H1 (cell line): ENCODE results near the gene FNDC11. TPM values are rescaled to one million over a fixed set of nuclear protein-coding genes. Genes with fewer than 3 reads are reported as not detected.

ENCODE experiments used
- CTCF ChIA-PET: fragments of 300-600 bp; sonication (Branson Sonifier 250); formaldehyde crosslinking; loops from one replicate; lab custom pipeline; 2021; ENCODE audit not compliant: partially characterized antibody; lab: Charles Lee
- POLR2A ChIA-PET: fragments of 300-600 bp; sonication (Branson Sonifier 250); formaldehyde crosslinking; loops from one replicate; lab custom pipeline; 2021; ENCODE audit warnings: inconsistent platforms; ENCODE audit not compliant: partially characterized antibody; lab: Charles Lee
- DNase-seq, 2 experiments: peaks; one replicate each; pipeline versions ENCODE4 v3.0.0 to v3.0.0-alpha.2; 2010 to 2022; ENCODE audit warnings: low spot score in 2 of 2, low read depth in 1 of 2, mixed read lengths in 1 of 2
- FAIRE-seq: peaks from 2 replicates; lab custom pipeline; 2011; peaks lifted over from hg19 to GRCh38; lab: Jason Lieb, UNC
- H2AFZ ChIP-seq: 2 replicates; pipeline ENCODE4 v1.8.1; 2012; ENCODE audit warnings: low read length, inconsistent platforms
- H2AK5ac ChIP-seq: 2 replicates; pipeline ENCODE4 v1.6.1; 2013; ENCODE audit warnings: low read depth, low read length
- H2BK120ac ChIP-seq: replicated peaks from 2 replicates; pipeline ENCODE3; 2013; ENCODE audit warnings: low read depth, low read length, inconsistent platforms
- H2BK12ac ChIP-seq: 2 replicates; pipeline ENCODE4 v1.6.1; 2013; ENCODE audit warnings: low read depth, low read length
- H2BK15ac ChIP-seq: 2 replicates; pipeline ENCODE4 v1.6.1; 2013; ENCODE audit warnings: low read length
- H2BK20ac ChIP-seq: 2 replicates; pipeline ENCODE4 v1.6.1; 2013; ENCODE audit warnings: low read length
- H2BK5ac ChIP-seq: 2 replicates; pipeline ENCODE4 v1.6.1; 2013; ENCODE audit warnings: low read depth, low read length
- H3K14ac ChIP-seq: 2 replicates; pipeline ENCODE4 v1.6.1; 2013; ENCODE audit warnings: inconsistent platforms; ENCODE audit not compliant: insufficient read length
- H3K18ac ChIP-seq: 2 replicates; pipeline ENCODE4 v1.6.1; 2013; ENCODE audit warnings: low read length; ENCODE audit errors: extremely low read depth
- H3K23ac ChIP-seq: 2 replicates; pipeline ENCODE4 v1.6.1; 2013; ENCODE audit warnings: inconsistent platforms; ENCODE audit not compliant: insufficient read length
- H3K23me2 ChIP-seq: 2 replicates; pipeline ENCODE4 v1.6.1; 2013; ENCODE audit warnings: low read depth, low read length
- H3K27ac ChIP-seq: 2 replicates; pipeline ENCODE4 v1.6.1; 2011; ENCODE audit warnings: low read depth, low read length, inconsistent platforms
- H3K27me3 ChIP-seq, 4 experiments: replicated peaks in 1 of 4; 1 replicate in 1 of 4; 2 replicates in 3 of 4; pipeline versions ENCODE4 v1.6.1 to v1.8.1; 2011 to 2013; ENCODE audit warnings: low read length in 3 of 4, mild to moderate bottlenecking in 3 of 4, inconsistent platforms in 2 of 4, mixed read lengths in 2 of 4, moderate library complexity in 1 of 4; ENCODE audit not compliant: control insufficient read depth in 3 of 4, insufficient read depth in 3 of 4; ENCODE audit errors: extremely low read depth in 1 of 4
- H3K36me3 ChIP-seq, 4 experiments: 2 replicates each; pipeline versions ENCODE4 v1.6.1 to v1.8.1; 2011 to 2013; ENCODE audit warnings: mild to moderate bottlenecking in 4 of 4, low read length in 3 of 4, moderate library complexity in 2 of 4, control low read depth in 1 of 4, inconsistent platforms in 1 of 4; ENCODE audit not compliant: insufficient read depth in 4 of 4, control insufficient read depth in 2 of 4
- H3K4ac ChIP-seq: replicated peaks from 2 replicates; pipeline ENCODE3; 2013; ENCODE audit warnings: low read length, low read depth, mixed read lengths, inconsistent platforms; ENCODE audit not compliant: insufficient read length
- H3K4me1 ChIP-seq, 4 experiments: replicated peaks in 1 of 4; 1 replicate in 1 of 4; 2 replicates in 3 of 4; pipeline versions ENCODE4 v1.6.1 to v1.8.1; 2011 to 2013; ENCODE audit warnings: low read length in 3 of 4, inconsistent platforms in 2 of 4, mixed read lengths in 1 of 4; ENCODE audit not compliant: insufficient read depth in 4 of 4, control insufficient read depth in 3 of 4
- H3K4me2 ChIP-seq, 2 experiments: 2 replicates each; pipeline versions ENCODE4 v1.6.1 to v1.8.1; 2011 to 2013; ENCODE audit warnings: low read depth in 2 of 2, low read length in 2 of 2, control low read depth in 1 of 2, inconsistent platforms in 1 of 2, mild to moderate bottlenecking in 1 of 2; ENCODE audit not compliant: insufficient read depth in 1 of 2
- H3K4me3 ChIP-seq, 4 experiments: fragments of 200-600, 300-600 bp in 1 of 4; sonication (generic), shearing (Covaris generic), sonication (Bioruptor Twin) in 1 of 4; 2 replicates each; pipeline versions ENCODE4 v1.5.1 to v1.8.1; 2011 to 2016; ENCODE audit warnings: low read length in 4 of 4, low read depth in 3 of 4, control low read depth in 2 of 4, inconsistent platforms in 2 of 4, mild to moderate bottlenecking in 2 of 4, mixed read lengths in 1 of 4, moderate library complexity in 1 of 4; ENCODE audit not compliant: insufficient read depth in 2 of 4; ENCODE audit errors: extremely low read depth in 1 of 4
- H3K56ac ChIP-seq: replicated peaks from 2 replicates; pipeline ENCODE3; 2013; ENCODE audit warnings: low read depth, mild to moderate bottlenecking, mixed read lengths, low read length, inconsistent platforms; ENCODE audit not compliant: insufficient read length
- H3K79me1 ChIP-seq: 2 replicates; pipeline ENCODE4 v1.6.1; 2013; ENCODE audit warnings: low read depth, low read length, control low read depth
- H3K79me2 ChIP-seq, 2 experiments: 2 replicates each; pipeline versions ENCODE4 v1.6.1 to v1.8.1; 2012 to 2013; ENCODE audit warnings: low read length in 2 of 2, mild to moderate bottlenecking in 2 of 2, inconsistent platforms in 1 of 2; ENCODE audit not compliant: insufficient read depth in 2 of 2, control insufficient read depth in 1 of 2
- H3K9ac ChIP-seq, 4 experiments: replicated peaks in 1 of 4; 1 replicate in 1 of 4; 2 replicates in 3 of 4; pipeline versions ENCODE4 v1.6.1 to v1.8.1; 2011 to 2013; ENCODE audit warnings: low read depth in 3 of 4, low read length in 3 of 4, control low read depth in 2 of 4, mild to moderate bottlenecking in 2 of 4, moderate library complexity in 2 of 4, inconsistent platforms in 1 of 4; ENCODE audit errors: extremely low read depth in 1 of 4
- H3K9me3 ChIP-seq, 2 experiments: 2 replicates each; pipeline versions ENCODE4 v1.6.1 to v1.8.1; 2012 to 2013; ENCODE audit warnings: mild to moderate bottlenecking in 2 of 2, moderate library complexity in 2 of 2, control low read depth in 1 of 2, inconsistent platforms in 1 of 2, low read depth in 1 of 2, low read length in 1 of 2, mixed read lengths in 1 of 2; ENCODE audit not compliant: insufficient read depth in 2 of 2
- H4K20me1 ChIP-seq, 2 experiments: replicated peaks in 1 of 2; 2 replicates each; pipeline versions ENCODE3 to v1.8.1; 2011 to 2013; ENCODE audit warnings: inconsistent platforms in 2 of 2, low read length in 2 of 2, mild to moderate bottlenecking in 1 of 2; ENCODE audit not compliant: insufficient read depth in 2 of 2, control insufficient read depth in 1 of 2
- H4K5ac ChIP-seq: 2 replicates; pipeline ENCODE4 v1.6.1; 2013; ENCODE audit warnings: low read length, low read depth, mixed read lengths, inconsistent platforms; ENCODE audit not compliant: insufficient read length
- H4K8ac ChIP-seq: 2 replicates; pipeline ENCODE4 v1.8.0; 2013; ENCODE audit warnings: mild to moderate bottlenecking, moderate library complexity, low read length, inconsistent platforms; ENCODE audit not compliant: insufficient read depth; ENCODE audit errors: extremely low read depth
- H4K91ac ChIP-seq: replicated peaks from 2 replicates; pipeline ENCODE3; 2013; ENCODE audit warnings: low read length, mixed read lengths, inconsistent platforms; ENCODE audit not compliant: insufficient read length
- CREB1 ChIP-seq: IDR thresholded peaks from 2 replicates; pipeline ENCODE4 v1.6.1; 2012; ENCODE audit warnings: inconsistent platforms
- MAFK ChIP-seq: IDR thresholded peaks from 2 replicates; pipeline ENCODE4 v1.6.1; 2012; ENCODE audit warnings: low read depth, mild to moderate bottlenecking, improper control_type of control experiment, low read length
- RNF2 ChIP-seq: fragments of 200-900, 300-1000 bp; sonication (generic); IDR thresholded peaks from 2 replicates; pipeline ENCODE4 v1.7.1; 2016; ENCODE audit warnings: borderline replicate concordance, low read depth, mild to moderate bottlenecking, antibody characterized with exemption, low read length; ENCODE audit not compliant: poor library complexity, severe bottlenecking; ENCODE audit errors: missing control alignments
- WGBS, 2 experiments: shearing (Covaris generic) in 1 of 2; methylation state at CpG; one replicate each; pipeline versions ENCODE4 v1.1.6 to v1.1.7; 2013 to 2015; ENCODE audit warnings: low lambda C conversion rate in 2 of 2, mixed read lengths in 2 of 2, inconsistent platforms in 1 of 2, low coverage in 1 of 2, missing lambda C conversion rate in 1 of 2; ENCODE audit not compliant: insufficient replicate concordance in 2 of 2, insufficient coverage in 1 of 2, insufficient read length in 1 of 2; ENCODE audit errors: extremely low coverage in 1 of 2, missing lambda C conversion rate in 1 of 2; 5-methylcytosine and 5-hydroxymethylcytosine counted together
- polyA plus RNA-seq, 7 experiments: library from polyadenylated mRNA; depleted of rRNA in 3 of 7; stranded (reverse) in 5 of 7; unstranded in 2 of 7; fragments of >200 nt in 5 of 7; fragments of 200-250 nt in 2 of 7; gene quantifications; 1 replicate in 5 of 7; 2 replicates in 1 of 7; 4 replicates in 1 of 7; pipeline versions ENCODE4 v1.2.1 to v1.2.3, GENCODE V29; 2011 to 2013; ENCODE audit warnings: missing spikeins in 2 of 7, mixed read lengths in 2 of 7
- total RNA-seq: library from RNA; stranded (reverse); fragmentation: NEBNext Ultra II Directional; extraction: Animal tissue kit (Norgen Biotek cat#: 25700); gene quantifications from 2 replicates; pipeline ENCODE4 v1.2.1, GENCODE V29; 2021

Gene FNDC11
- total and polyA plus RNA-seq, 2 of the 8 experiments (the other 6 are each of a cell fraction or from before 2014, with no cell fraction given): 2.6 to 8.8 TPM

DNA sequence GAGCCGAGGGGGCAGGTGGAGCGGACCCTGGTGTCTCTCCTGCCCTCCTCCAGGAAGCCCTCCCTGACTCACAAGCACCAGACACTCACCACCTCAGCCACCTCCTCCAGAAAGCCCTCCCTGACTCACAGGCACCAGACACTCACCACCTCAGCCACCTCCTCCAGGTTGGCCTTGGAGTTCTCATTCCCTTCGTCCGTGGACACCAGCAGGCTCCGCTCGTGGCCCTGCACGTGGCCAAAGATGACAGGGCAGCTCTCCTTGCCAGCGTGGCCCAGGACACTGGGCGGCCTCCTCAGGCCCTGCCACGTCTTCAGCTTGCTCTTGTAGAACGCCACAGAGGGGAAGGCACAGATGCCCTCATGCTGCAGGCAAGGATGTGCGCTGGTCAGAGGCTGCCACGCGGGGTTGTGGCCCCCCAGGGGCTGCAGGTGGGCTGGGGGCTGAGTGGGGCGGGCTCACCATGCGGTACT lies 6.4 kb downstream of the FNDC11 start:
- ChIA-PET CTCF (interaction anchor here (0.6 to 1.2 kb wide), 4 partner anchors 14 to 21 kb away, joined by 3 to 4 read pairs (median 4); no protein-coding TSS in a partner anchor), POLR2A (interaction anchor here (1.2 to 1.7 kb wide), 3 partner anchors 10 to 39 kb away, joined by 3 to 5 read pairs (median 5); partner anchors contain the start of genes HELZ2 and PPDPF)
- Histone ChIP-seq H2AFZ (no peak overlapping the region), H3K23ac (no peak overlapping the region), H3K9me3 (no peaks in the 10 kb centered on the region), H3K4me2 (no peak overlapping the region), H3K27ac (no peak overlapping the region), H2AK5ac (no peak overlapping the region), H4K5ac (no peak overlapping the region), H4K8ac (0 out of 2 replicates have a peak overlapping the region, but pooled peaks have one; percentile 25), H3K4ac (no peak overlapping the region), H2BK120ac (no peak overlapping the region), H3K36me3 (no peaks in the 10 kb centered on the region; a peak in 4 of 8 replicates), H4K91ac (no peak overlapping the region), H3K27me3 (no peaks in the 10 kb centered on the region), H3K79me2 (no peaks in the 10 kb centered on the region), H3K18ac (no peak overlapping the region), H2BK20ac (no peak overlapping the region), H2BK12ac (no peak overlapping the region), H3K79me1 (no peaks in the 10 kb centered on the region), H3K14ac (no peak overlapping the region), H4K20me1 (peaks cover 0 to 1% of the 10 kb centered on the region in 2 experiments), H3K4me3 (no peak overlapping the region), H3K56ac (no peak overlapping the region), H3K4me1 (peaks cover 0 to 6% (median 1%) of the 10 kb centered on the region in 4 experiments; a peak in 3 of 7 replicates), H3K9ac (no peak overlapping the region; a peak in 1 of 7 replicates), H3K23me2 (no peaks in the 10 kb centered on the region), H2BK15ac (no peak overlapping the region), H2BK5ac (no peak overlapping the region)
- whole genome bisulfite sequencing, 2 experiments: 89% methylated on average over 16 of the region's 16 CpGs; no CpG with 5 or more reads in 1 of the 2 experiments
- TF ChIP-seq CREB1 (no peak), MAFK (no peak), RNF2 (no peak)
- no peak for DNase-seq
- FAIRE-seq: no peak
